EH (cell line): ENCODE results near the gene GLRX5.
"Not testable (repeated sequence)": the region's sequence is repeated elsewhere in the genome, so short reads cannot be mapped to it uniquely, and the experiment has no call there.

Source experiments
- DNase-seq: peaks from one replicate; pipeline ENCODE4 v3.0.0-alpha.2; 2015; ENCODE audit warnings: low read depth

Gene GLRX5

DNA sequence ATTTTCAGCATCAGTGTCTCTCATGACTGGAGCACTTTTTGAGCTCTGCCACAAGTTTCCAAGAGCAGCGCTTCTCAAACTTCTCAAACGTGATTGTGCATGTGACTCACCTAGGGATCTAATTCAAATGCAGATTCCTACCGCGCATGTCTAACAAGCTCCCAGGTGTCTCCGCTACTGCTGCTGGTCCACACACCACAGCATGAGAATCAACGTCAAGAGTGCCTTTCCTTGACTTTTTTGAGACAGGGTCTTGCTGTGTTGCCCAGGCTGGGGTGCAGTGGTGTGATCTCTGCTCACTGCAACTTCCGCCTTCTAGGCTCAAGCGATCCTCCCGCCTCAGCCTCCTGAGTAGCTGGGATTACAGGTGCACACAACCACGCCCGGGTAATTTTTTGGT lies 22.4 kb downstream of the GLRX5 start:
- no peak for DNase-seq

DNA sequence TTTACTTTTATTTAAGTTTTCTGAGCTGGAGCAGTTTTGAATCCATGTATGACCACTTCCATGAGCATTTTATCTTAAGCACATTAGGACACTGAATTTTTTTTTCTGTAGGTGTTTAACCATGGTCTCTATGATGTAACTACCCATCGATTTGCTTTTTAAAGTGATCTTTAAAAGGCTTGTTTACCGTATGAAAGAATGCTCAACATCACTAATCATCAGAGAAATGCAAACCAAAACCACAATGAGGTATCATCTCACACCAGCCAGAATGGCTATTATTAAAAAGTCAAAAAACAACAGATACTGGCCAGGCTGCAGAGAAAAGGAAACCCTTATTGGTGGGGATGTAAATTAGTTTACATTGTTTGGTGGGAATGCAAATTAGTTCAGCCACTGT lies 23.0 kb downstream of the GLRX5 start:
- DNase-seq = no peak

DNA sequence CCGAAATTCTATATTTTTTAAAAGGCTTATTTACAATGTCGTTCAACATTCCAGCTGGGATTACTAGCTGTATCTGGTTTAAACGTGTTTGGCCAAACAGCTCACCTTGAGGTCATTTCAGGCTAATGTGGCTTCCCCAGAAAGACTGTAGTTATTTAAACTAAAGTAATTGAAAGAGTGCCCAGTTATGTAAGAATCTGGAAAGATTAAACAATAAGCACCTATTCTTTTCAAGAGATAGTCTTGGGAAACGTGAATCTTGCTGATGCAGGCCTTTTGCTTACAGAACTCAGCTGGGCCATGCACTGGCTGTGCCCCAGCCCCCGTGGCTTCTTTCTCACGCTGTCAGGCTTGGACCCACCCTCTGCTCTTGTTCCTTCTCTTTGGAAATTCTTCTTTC lies 24.4 kb downstream of the GLRX5 start:
- no peak for DNase-seq

DNA sequence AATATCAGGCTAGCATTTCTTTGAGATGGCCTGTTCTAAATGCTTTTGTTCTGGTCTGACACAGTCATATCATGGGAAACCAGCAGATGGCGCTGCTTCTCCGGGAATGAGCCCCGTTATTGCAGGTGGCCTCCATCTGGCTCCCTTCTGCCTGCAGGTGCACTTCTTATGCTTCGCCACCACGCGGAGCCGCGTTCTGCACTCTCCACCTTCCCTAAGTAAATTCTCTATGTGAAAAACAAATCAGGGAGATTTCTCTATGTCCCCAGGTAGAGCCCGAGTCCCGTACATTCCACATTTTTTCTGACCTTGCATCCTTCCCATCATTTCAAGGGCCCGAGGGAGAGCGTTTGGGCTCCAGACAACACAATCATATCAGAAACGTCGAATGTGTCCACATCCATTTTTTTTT lies 26.2 kb downstream of the GLRX5 start:
- DNase-seq = peak; percentile 76

DNA sequence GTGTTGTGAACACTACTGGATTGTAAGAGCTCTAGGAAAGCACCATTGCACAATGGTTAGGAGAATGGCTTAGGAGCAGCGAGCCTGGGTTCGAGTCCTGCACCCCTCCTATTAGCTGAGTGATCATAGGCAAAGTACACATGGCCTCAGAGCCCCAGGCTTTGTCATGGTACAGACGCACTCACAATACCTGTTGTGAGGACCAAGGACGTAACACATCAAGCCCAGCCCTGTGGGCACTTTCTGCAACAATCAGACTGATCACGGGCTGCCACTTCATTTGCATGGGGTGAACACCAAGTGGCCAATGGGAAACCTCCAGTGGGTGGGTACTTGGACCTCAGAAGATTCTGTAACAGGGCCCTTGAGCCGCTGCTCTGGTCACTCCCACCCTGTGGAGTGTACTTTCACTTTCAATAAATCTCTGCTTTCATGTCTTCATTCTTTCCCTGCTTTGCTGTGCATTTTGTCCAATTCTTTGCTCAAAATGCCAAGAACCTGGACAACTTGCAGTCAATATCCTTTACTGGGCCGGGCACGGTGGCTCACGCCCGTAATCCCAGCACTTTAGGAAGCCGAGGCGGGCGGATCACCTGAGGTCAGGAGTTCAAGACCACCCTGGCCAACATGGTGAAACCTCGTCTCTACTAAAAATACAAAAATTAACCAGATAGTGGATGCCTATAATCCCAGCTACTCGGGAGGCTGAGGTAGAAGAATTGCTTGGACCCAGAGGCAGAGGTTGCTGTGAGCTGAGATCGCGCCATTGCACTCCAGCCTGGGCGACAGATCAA lies 28.2 kb downstream of the GLRX5 start:
- DNase-seq = peak; percentile 45

DNA sequence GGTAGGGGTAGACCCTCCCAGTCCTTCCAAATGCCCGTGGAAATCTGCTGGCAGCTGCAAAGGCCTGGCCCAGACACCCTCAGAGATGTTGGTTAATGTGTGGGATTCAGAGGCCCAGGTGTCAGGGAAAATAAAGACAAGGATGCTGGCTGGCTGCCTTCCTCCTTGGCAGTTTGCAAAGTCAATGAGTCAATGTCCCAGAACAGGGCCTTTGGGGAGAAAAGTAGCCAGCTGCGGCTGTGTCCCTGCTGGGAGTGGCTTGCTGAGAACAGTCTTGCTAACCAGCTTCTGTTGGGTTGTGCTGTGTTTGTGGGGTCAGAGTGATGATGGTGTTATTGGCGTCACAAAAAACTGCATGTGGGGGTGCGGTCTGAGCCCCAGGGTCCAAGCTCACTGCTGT lies 29.2 kb downstream of the GLRX5 start:
- peak; percentile 4 for DNase-seq

DNA sequence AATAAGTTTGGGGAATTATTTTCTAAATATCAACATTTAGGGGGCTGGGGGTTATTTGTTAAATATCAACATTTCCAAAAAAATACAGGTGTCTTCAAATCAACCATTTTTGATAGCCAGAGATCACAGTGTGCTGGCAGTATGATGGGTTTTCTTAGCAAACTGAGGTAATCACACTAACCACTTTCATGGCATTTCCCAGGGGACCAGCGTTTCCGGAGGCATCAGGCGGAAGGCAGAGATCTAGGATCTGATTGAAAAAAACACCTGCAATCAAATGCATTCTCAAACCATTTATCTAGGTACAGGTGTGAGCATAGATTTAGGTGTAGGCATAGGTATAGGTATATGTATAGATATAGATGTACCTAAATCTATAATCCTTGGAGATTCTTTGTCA lies 34.6 kb downstream of the GLRX5 start:
- DNase-seq = no peak

DNA sequence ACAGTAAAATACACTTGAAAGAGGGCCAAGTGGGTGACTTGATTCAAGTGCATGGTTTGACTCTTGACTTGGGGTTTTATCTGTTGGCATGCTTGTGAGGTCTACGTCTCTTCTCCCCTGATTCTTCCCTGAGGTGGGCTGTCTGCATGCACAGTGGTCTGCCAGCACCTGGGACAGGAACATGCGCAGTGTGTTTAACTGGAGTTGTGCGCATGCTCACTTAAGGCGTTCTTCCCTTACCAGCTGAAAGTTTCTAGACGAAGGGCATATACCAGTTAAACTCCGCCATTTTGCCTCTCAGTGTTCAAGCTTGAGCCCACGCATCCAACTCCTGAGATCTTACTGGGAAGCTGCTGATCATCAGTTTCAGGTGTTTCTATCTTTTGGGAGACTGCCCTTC lies 38.5 kb downstream of the GLRX5 start:
- DNase-seq = no peak

DNA sequence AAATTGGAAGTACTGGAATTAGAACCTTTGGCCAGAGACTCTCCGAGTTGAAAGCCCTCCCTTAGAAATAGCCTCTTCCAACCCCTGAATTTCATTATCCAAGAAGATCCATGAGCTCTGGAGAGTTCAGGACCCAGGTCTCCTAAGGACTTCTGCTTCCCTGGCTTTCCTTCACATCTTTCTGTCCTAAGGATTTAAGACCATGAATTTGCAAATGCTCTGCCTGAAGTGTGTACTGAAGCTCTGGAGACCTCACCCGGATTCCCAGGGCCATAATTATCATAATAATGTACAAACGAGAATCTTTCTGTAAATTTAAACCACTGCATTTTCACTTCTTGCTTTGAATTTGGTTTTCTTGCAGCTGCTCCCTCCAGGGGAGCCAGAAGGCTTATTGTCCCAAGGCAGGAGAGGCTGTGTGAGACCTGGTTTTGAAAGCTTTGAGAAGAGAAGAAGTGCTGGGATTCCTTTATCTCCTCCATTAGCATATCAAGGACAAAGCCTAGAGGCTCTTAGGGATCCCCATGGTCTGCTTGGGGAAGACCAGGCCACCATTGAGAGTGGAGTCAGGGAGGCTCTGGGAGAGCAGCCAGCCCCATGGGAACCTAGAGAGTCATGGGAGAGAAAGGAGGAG lies 41.1 kb downstream of the GLRX5 start:
- no peak for DNase-seq

DNA sequence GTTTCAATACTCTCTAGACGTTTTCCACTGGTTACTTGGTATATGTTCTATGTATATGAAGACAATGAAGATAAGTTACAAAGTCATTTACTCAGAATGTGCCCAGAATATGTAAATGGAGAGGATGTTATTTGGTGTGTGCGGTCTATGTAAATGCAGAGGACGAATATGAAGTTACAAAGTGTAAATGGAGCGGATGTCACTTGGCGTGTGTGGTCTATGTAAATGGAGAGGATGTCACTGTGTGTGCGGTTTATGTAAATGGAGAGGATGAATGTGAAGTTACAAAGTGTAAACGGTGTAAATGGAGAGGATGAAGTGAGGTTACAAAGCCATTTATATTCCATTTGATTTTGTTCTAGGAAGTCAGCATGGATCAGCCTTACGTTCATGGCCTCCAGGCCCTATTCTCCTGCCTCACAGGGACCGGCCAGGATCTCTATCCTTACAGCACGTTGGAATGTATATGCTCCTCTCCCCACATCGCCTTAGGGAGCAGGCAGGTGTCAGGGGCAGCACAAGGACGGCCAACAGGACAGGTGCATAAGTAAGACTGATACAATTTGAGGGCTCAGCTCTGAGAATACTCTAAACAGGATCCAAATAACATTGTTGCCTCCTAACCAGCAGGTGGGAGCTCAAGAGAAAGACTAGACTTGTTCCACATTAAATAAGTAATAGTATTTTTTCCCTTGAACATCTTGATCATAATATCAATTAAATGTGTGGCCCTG lies 42.4 kb downstream of the GLRX5 start:
- no peak for DNase-seq

DNA sequence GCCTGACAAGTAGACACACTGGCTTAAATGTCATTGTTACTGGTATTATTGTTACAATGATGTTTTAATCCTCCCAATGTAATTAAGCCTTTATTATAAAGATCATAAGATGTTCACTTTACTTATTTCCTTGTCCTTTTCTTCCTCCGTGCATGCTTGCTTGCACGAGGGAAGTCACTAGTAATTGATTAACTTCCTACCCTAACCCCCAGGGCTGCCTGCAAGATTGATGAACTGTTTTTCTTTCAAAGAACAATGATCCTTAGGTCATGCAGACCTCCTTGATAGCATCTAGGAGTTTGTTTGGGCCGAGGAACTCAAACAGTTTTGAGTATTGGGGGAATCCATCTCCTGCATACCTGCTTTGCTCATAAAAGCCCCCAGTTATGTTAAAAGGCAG lies 43.0 kb downstream of the GLRX5 start:
- no peak for DNase-seq

DNA sequence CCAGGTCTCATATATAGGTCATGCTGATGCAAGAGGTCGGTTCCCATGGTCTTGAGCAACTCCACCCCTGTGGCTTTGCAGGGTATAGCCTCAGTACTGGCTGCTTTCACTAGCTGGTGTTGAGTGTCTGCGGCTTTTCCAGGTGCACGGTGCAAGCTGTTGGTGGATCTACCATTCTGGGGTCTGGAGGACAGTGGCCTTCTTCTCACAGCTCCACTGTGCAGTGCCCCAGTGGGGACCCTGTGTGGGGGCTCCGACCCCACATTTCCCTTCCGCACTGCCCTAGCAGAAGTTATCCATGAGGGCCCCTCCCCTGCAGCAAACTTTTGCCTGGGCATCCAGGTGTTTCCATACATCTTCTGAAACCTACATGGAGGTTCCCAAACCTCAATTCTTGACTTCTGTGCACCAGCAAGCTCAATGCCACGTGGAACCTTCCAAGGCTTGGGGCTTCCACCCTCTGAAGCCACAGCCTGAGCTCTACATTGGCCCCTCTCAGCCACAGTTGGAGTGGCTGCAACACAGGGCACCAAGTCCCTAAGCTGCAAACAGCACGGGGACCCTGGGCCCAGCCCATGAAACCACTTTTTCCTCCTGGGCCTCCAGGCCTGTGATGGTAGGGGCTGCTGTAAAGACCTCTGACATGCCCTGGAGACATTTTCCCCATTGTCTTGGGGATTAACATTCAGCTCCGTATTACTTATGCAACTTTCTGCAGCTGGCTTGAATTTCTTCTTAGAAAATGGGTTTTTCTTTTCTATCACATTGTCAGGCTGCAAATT lies 49.2 kb downstream of the GLRX5 start:
- not testable (repeated sequence) for DNase-seq

DNA sequence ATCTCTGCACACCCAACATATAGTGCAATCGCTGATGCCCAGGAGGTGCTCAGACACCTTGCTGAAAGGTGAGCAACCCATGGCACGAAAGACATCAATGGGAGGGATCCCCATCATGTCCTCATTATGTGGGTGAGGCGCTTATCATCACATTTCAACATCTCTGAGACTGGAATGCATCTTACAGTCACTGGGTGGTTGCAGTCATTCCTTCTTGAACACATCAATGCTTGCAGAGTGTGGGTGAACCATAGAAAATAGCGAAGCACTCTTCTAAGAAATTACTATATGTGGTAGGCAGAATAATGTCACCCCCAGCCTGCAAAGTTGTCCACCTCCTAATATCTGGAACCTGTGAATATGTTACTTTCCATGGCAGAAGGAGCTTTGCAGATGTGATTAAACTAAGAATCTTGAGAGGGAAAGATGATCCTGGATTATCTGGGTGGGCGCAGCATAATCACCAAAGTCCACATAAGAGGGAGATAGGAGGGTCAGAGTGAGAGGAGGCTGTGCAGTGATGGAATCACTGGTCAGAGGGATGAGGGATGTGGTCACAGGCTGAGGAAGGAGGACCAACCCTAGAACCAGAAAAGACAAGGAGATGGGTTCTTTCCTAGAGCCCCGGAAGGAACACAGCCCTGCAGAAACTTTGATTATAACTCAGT lies 51.2 kb downstream of the GLRX5 start:
- DNase-seq = no peak

DNA sequence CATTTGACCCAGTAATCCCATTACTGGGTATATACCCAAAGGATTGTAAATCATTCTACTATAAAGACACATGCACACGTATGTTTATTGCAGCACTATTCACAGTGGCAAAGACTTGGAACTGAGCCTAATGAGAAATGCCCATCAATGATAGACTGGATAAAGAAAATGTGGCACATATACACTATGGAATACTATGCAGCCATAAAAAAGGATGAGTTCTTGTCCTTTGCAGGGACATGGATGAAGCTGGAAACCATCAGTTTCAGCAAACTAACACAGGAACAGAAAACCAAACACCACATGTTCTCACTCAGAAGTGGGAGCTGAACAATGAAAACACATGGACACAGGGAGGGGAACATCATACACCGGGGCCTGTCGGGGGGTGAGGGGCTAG lies 56.3 kb downstream of the GLRX5 start:
- DNase-seq = not testable (repeated sequence)
